Stimulated activated CD8-positive, alpha-beta memory T cell treated with anti-CD3 and anti-CD28 coated beads, Interleukin-7, amount 100 ng/mL, for 48 hours (primary cell): ENCODE data around the gene SUCO.
"Not testable (repeated sequence)": the region's sequence is repeated elsewhere in the genome, so short reads cannot be mapped to it uniquely, and the experiment has no call there.

ENCODE experiments used
- DNase-seq, 2 donors: peaks; one replicate each; pipeline ENCODE4 v3.0.0-alpha.2; 2020; ENCODE audit warnings: low read depth in 1 of 2; ENCODE audit errors: extremely low read depth in 1 of 2

The SUCO gene

GRCh38 chr1:172532700-172533512 is at the start of gene SUCO:
Gene SUCO, plus strand, starts transcription at chr1:172533150. Its CDS starts 286 bp downstream, at chr1:172533436.
- DNase-seq, result peak; percentile 99 to 100

GRCh38 chr1:172483448-172483847 is 49.5 kb upstream of the SUCO start:
- no peak for DNase-seq

GRCh38 chr1:172484252-172484651 is 48.7 kb upstream of the SUCO start:
- DNase-seq, result no peak

- no peak for DNase-seq
Measured at GRCh38 chr1:172485626-172486025, 47.3 kb upstream of the SUCO start.

- no peak for DNase-seq
Measured at GRCh38 chr1:172486805-172487454, 46.0 kb upstream of the SUCO start.

GRCh38 chr1:172487550-172487949 is 45.4 kb upstream of the SUCO start:
- DNase-seq, result no peak

- no peak for DNase-seq
Measured at GRCh38 chr1:172488393-172488792, 44.6 kb upstream of the SUCO start.

GRCh38 chr1:172489847-172490246 is 43.1 kb upstream of the SUCO start:
- DNase-seq, result no peak

GRCh38 chr1:172492421-172492820 is 40.5 kb upstream of the SUCO start:
- no peak for DNase-seq

- no peak for DNase-seq
Measured at GRCh38 chr1:172494166-172494565, 38.8 kb upstream of the SUCO start.

- not testable (repeated sequence) for DNase-seq
Measured at GRCh38 chr1:172496127-172496526, 36.8 kb upstream of the SUCO start.

- no peak for DNase-seq
Measured at GRCh38 chr1:172496678-172497077, 36.3 kb upstream of the SUCO start.

GRCh38 chr1:172497230-172497629 is 35.7 kb upstream of the SUCO start:
- no peak for DNase-seq

- DNase-seq, result no peak
Measured at GRCh38 chr1:172498857-172499256, 34.1 kb upstream of the SUCO start.

- DNase-seq, result no peak
Measured at GRCh38 chr1:172499636-172500141, 33.3 kb upstream of the SUCO start.

GRCh38 chr1:172500207-172500606 is 32.7 kb upstream of the SUCO start:
- no peak for DNase-seq

GRCh38 chr1:172507741-172508140 is 25.2 kb upstream of the SUCO start:
- no peak for DNase-seq

- DNase-seq, result no peak
Measured at GRCh38 chr1:172510479-172510878, 22.5 kb upstream of the SUCO start.

GRCh38 chr1:172512591-172512990 is 20.4 kb upstream of the SUCO start:
- DNase-seq, result no peak

- DNase-seq, result no peak
Measured at GRCh38 chr1:172513479-172513878, 19.5 kb upstream of the SUCO start.

GRCh38 chr1:172514108-172514507 is 18.8 kb upstream of the SUCO start:
- no peak for DNase-seq

- DNase-seq, result no peak
Measured at GRCh38 chr1:172515436-172515835, 17.5 kb upstream of the SUCO start.
